Thyroid gland (tissue), 4 donors: ENCODE results near the gene CREBBP. TPM values are rescaled to one million over a fixed set of nuclear protein-coding genes. Genes with fewer than 3 reads are reported as not detected.
A peak's percentile ranks its signal among the peaks of the same experiment; 100 is the strongest.
"Not testable (repeated sequence)": the region's sequence is repeated elsewhere in the genome, so short reads cannot be mapped to it uniquely, and the experiment has no call there.

Experiments used
- DNase-seq, 2 donors: peaks; one replicate each; pipeline ENCODE4 v3.0.0-alpha.2; 2019
- H3K27ac ChIP-seq, 3 donors: fragments of 200-600 bp; sonication (generic); 1 replicate in 2 of 3; 2 replicates in 1 of 3; pipeline ENCODE4 v1.5.1; 2016 to 2019; ENCODE audit warnings: mild to moderate bottlenecking in 1 of 3, moderate library complexity in 1 of 3
- H3K27me3 ChIP-seq: fragments of 200-600 bp; sonication (generic); one replicate; pipeline ENCODE4 v1.5.1; 2019
- H3K36me3 ChIP-seq, 2 donors: fragments of 200-600 bp; sonication (generic); one replicate each; pipeline ENCODE4 v1.5.1; 2016 to 2019
- H3K4me1 ChIP-seq, 2 donors: fragments of 200-600 bp; sonication (generic); one replicate each; pipeline ENCODE4 v1.5.1; 2017 to 2019
- H3K4me3 ChIP-seq, 3 donors: fragments of 200-600 bp; sonication (generic); replicated peaks in 1 of 3; 1 replicate in 2 of 3; 2 replicates in 1 of 3; pipeline ENCODE4 v1.5.1; 2016; ENCODE audit warnings: mild to moderate bottlenecking in 1 of 3
- H3K9me3 ChIP-seq: fragments of 200-600 bp; sonication (generic); one replicate; pipeline ENCODE4 v1.5.1; 2017
- POLR2A ChIP-seq, 2 donors: fragments of 450-650 bp; IDR thresholded peaks; one replicate each; pipeline ENCODE4 v1.6.1; 2017; ENCODE audit warnings: antibody characterized with exemption in 2 of 2, mild to moderate bottlenecking in 2 of 2, moderate library complexity in 1 of 2
- WGBS, 2 donors: methylation state at CpG; one replicate each; pipeline ENCODE4 v1.1.5; 2017; 5-methylcytosine and 5-hydroxymethylcytosine counted together
- intact Hi-C: fragments of 100-400 bp; cut with DNase I; formaldehyde crosslinking; loops from one replicate; pipeline ENCODE4 v1.15.1; 2023
- total RNA-seq, 4 donors: library from RNA; depleted of rRNA; stranded (reverse); fragments of >200 nt; gene quantifications; one replicate each; pipeline ENCODE4 v1.2.3, GENCODE V29; 2016
- TF ChIP-seq, protein P1 (sequence below), 6 experiments: fragments of 200-600 bp in 3 of 6; fragments of 450-650 bp in 3 of 6; sonication (generic) in 3 of 6; IDR thresholded peaks; one replicate each; pipeline ENCODE4 v1.5.1; 2016 to 2019; ENCODE audit warnings: antibody characterized with exemption in 6 of 6, mild to moderate bottlenecking in 2 of 6, inconsistent platforms in 1 of 6, moderate library complexity in 1 of 6

CREBBP gene
- total RNA-seq, 4 donors from 2014 or later, result 52.5 to 157 (median 75.9) TPM

DNA sequence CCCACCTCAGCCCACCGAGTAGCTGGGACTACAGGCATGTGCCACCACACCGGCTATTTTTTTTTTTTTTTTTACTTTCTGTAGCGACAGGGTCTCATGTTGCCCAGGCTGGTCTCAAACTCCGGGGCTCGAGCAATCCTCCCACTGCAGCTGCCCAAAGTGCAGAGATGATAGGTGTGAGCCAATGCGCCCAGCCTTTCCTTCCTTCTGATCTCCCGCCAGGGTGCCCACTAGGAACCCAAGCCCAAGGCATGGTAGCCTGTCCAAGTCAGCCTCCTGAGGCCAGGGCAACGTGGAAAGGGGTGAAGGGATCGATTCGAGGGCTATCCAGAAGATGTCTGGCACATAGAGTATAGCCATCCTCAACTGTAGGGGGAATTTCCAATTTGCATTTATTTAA, 9.6 kb upstream of the CREBBP start:
- WGBS, 2 donors, result 93 to 94% methylated on average over 10 of the region's 10 CpGs
- no peak overlapping the region for H3K4me3 ChIP-seq
- H3K36me3 ChIP-seq, result no peaks in the 10 kb centered on the region
- H3K27ac ChIP-seq, result no peak overlapping the region
- intact Hi-C loops, result no loop called here
- H3K4me1 ChIP-seq, result no peaks in the 10 kb centered on the region
- TF ChIP-seq, protein P1, sequence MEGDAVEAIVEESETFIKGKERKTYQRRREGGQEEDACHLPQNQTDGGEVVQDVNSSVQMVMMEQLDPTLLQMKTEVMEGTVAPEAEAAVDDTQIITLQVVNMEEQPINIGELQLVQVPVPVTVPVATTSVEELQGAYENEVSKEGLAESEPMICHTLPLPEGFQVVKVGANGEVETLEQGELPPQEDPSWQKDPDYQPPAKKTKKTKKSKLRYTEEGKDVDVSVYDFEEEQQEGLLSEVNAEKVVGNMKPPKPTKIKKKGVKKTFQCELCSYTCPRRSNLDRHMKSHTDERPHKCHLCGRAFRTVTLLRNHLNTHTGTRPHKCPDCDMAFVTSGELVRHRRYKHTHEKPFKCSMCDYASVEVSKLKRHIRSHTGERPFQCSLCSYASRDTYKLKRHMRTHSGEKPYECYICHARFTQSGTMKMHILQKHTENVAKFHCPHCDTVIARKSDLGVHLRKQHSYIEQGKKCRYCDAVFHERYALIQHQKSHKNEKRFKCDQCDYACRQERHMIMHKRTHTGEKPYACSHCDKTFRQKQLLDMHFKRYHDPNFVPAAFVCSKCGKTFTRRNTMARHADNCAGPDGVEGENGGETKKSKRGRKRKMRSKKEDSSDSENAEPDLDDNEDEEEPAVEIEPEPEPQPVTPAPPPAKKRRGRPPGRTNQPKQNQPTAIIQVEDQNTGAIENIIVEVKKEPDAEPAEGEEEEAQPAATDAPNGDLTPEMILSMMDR (IDR thresholded peaks at IDR 0.05), result no peak
- TF ChIP-seq POLR2A (IDR thresholded peaks at IDR 0.05), result no peak
- no peaks in the 10 kb centered on the region for H3K27me3 ChIP-seq
- no peaks in the 10 kb centered on the region for H3K9me3 ChIP-seq
- DNase-seq, result no peak

DNA sequence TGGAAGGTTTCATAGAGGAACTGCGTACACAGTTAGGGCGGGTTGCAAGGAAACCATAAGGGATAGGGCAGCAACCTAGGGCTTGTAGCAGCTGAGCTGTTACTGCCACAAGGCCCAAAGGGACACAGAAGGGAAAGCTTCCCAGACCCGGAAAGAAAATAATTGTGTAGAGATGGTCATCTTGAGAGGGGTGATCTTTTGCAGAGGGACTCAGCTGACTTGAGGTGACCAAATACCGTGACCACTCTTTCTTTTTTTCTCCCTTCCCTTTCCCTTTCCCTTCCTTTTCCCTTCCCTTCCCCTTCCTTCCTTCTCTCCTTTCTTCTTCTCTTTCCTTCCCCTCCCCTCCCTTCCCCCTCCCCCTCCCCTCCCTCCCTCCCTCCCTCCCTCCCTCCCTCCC, 8.5 kb upstream of the CREBBP start:
- no peaks in the 10 kb centered on the region for H3K27me3 ChIP-seq
- WGBS, 2 donors, result 73 to 81% methylated on average over 4 of the region's 4 CpGs

DNA sequence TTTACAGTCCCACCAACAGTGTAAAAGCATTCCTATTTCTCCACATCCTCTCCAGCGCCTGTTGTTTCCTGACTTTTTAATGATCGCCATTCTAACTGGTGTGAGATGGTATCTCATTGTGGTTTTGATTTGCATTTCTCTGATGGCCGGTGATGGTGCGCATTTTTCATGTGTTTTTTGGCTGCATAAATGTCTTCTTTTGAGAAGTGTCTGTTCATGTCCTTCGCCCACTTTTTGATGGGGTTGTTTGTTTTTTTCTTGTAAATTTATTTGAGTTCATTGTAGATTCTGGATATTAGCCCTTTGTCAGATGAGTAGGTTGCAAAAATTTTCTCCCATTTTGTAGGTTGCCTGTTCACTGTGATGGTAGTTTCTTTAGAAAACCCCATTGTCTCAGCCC, 5.5 kb upstream of the CREBBP start:
- H3K27me3 ChIP-seq, intact Hi-C loops, H3K36me3 ChIP-seq, DNase-seq, H3K27ac ChIP-seq, H3K4me1 ChIP-seq, H3K4me3 ChIP-seq, H3K9me3 ChIP-seq: not testable (repeated sequence)
- 94 to 96% methylated on average over 5 of the region's 5 CpGs for WGBS, 2 donors

More for the DNA sequence above, 8.5 kb upstream of the CREBBP start:
- TF ChIP-seq, protein P1 (IDR thresholded peaks at IDR 0.05), result no peak
- no peak for TF ChIP-seq POLR2A (IDR thresholded peaks at IDR 0.05)
- no peak for DNase-seq
- Histone ChIP-seq H3K4me1 (no peaks in the 10 kb centered on the region), H3K4me3 (no peak overlapping the region), H3K27ac (no peak overlapping the region), H3K9me3 (no peaks in the 10 kb centered on the region), H3K36me3 (no peaks in the 10 kb centered on the region)
- intact Hi-C loops, result no loop called here

DNA sequence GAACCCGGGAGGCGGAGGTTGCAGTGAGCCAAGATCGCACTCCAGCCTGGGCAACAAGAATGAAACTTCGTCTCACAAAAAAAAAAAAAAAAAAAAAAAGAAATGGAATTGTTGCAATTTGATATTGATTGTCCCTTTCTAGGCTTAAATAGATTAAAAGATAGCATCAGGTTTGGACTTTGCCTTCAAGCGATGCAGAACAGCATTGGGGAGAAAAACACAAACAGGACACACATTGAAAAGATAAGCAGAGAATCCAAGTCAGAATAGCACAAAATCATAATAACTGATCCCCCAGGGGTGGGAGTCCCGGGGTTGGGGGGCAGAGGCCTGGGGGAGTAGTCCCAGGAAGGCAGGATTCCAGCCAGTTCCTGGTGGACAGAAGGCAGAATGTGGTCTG, 3.9 kb upstream of the CREBBP start:
- Histone ChIP-seq H3K4me3 (no peak overlapping the region), H3K27me3 (no peaks in the 10 kb centered on the region), H3K4me1 (peaks cover 5% of the 10 kb centered on the region in 2 donors), H3K36me3 (no peaks in the 10 kb centered on the region), H3K27ac (no peak overlapping the region), H3K9me3 (no peaks in the 10 kb centered on the region)
- intact Hi-C loops, result no loop called here
- no peak for DNase-seq
- TF ChIP-seq, protein P1 (IDR thresholded peaks at IDR 0.05), result no peak
- TF ChIP-seq POLR2A (IDR thresholded peaks at IDR 0.05), result no peak
- 88 to 91% methylated on average over 6 of the region's 6 CpGs for WGBS, 2 donors

DNA sequence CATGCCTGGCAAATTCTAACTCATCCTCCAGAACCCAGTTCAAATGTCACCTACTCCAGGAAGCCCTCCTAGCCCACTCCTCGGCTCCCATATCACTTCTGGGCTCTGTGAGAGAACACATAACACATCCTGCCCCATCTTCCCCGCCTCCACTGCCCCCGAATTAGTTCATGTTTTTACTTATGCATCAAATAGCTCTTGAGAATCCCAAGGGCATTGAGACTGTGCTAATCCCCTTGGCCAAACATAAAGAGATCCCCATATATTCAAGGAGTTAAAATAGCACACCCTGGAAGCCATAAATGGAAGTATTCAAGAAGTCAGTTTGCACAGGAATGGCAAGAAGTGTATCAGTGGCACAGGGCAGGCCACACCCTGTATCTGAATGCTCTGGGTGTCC, 2.0 kb upstream of the CREBBP start:
- Histone ChIP-seq H3K9me3 (no peaks in the 10 kb centered on the region), H3K27me3 (no peaks in the 10 kb centered on the region), H3K36me3 (no peaks in the 10 kb centered on the region), H3K4me1 (peaks cover 11% of the 10 kb centered on the region in 2 donors), H3K4me3 (no peak overlapping the region), H3K27ac (no peak overlapping the region)
- TF ChIP-seq, protein P1 (IDR thresholded peaks at IDR 0.05), result no peak
- TF ChIP-seq POLR2A (IDR thresholded peaks at IDR 0.05), result no peak
- 89 to 91% methylated on average over 3 of the region's 3 CpGs for WGBS, 2 donors
- intact Hi-C loops, result no loop called here
- DNase-seq, result no peak

DNA sequence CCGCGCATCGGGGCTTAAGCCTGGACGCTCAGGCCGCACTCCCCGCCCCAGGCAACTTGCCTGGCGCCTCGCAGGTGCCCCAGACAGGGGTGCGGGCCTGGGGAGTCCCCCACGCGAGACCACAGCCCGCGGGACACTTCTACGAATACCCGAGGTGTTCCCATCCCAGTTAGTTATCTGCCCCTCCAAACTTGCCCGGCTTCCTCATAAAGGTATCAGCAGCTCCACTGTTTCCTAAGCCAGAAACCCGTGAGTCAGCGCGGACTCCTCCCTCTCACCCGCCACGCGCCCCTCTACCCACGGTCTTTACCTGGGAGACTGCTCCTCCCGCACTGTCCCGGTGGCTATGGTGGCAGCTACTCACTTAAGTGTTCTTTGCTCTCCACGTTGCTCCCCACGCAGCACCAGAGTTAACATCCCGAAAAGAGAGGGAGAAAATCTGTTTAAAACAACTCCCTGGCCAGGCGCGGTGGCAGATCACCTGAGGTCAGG, 1.0 kb upstream of the CREBBP start:
- intact Hi-C loops, result no loop called here
- peak in 1 of 2 donors; percentile 4 for DNase-seq
- H3K27ac ChIP-seq, result no peak overlapping the region
- WGBS, 2 donors, result 57 to 84% methylated on average over 19 to 28 of the region's 30 CpGs
- H3K4me1 ChIP-seq, result peaks cover 14 to 21% of the 10 kb centered on the region in 2 donors
- no peaks in the 10 kb centered on the region for H3K9me3 ChIP-seq
- no peaks in the 10 kb centered on the region for H3K36me3 ChIP-seq
- peak overlapping the region in 2 of 3 donors; percentile 21 to 59 for H3K4me3 ChIP-seq
- TF ChIP-seq POLR2A (IDR thresholded peaks at IDR 0.05), result no peak
- TF ChIP-seq, protein P1 (IDR thresholded peaks at IDR 0.05), result no peak
- H3K27me3 ChIP-seq, result no peaks in the 10 kb centered on the region
